Hepatocyte (in vitro differentiated cells): ENCODE measurements around the gene KAT2A. TPM values are rescaled to one million over a fixed set of nuclear protein-coding genes. Genes with fewer than 3 reads are reported as not detected.
A peak's percentile ranks its signal among the peaks of the same experiment; 100 is the strongest.

Source experiments
- DNase-seq: peaks from one replicate; pipeline ENCODE4 v3.0.0-alpha.2; 2016; ENCODE audit warnings: low spot score
- H2AFZ ChIP-seq: fragments of 200-600 bp; sonication (generic); 2 replicates; pipeline ENCODE4 v1.6.0; 2016; ENCODE audit warnings: antibody characterized with exemption, mild to moderate bottlenecking
- H3K27ac ChIP-seq: fragments of 200-600 bp; sonication (generic); 2 replicates; pipeline ENCODE4 v1.5.1; 2016; ENCODE audit warnings: mild to moderate bottlenecking
- H3K27me3 ChIP-seq: fragments of 200-600 bp; sonication (generic); 2 replicates; pipeline ENCODE4 v1.6.1; 2016
- H3K36me3 ChIP-seq: fragments of 200-600 bp; sonication (generic); replicated peaks from 2 replicates; pipeline ENCODE4 v1.5.1; 2016; ENCODE audit warnings: low read depth; ENCODE audit not compliant: insufficient read depth
- H3K4me1 ChIP-seq: fragments of 200-600 bp; sonication (generic); 2 replicates; pipeline ENCODE4 v1.5.1; 2016; ENCODE audit warnings: mild to moderate bottlenecking, moderate library complexity; ENCODE audit not compliant: insufficient read depth
- H3K4me2 ChIP-seq: fragments of 200-600 bp; sonication (generic); 2 replicates; pipeline ENCODE4 v1.6.0; 2016
- H3K4me3 ChIP-seq: fragments of 200-600 bp; sonication (generic); 2 replicates; pipeline ENCODE4 v1.5.1; 2016; ENCODE audit warnings: mild to moderate bottlenecking
- H3K79me2 ChIP-seq: fragments of 200-600 bp; sonication (generic); 2 replicates; pipeline ENCODE4 v1.6.0; 2017; ENCODE audit warnings: mild to moderate bottlenecking
- H3K9me2 ChIP-seq: fragments of 200-600 bp; sonication (generic); replicated peaks from 2 replicates; pipeline ENCODE4 v1.6.0; 2017; ENCODE audit warnings: mild to moderate bottlenecking; ENCODE audit not compliant: insufficient read depth
- H3K9me3 ChIP-seq: fragments of 200-600 bp; sonication (generic); 2 replicates; pipeline ENCODE4 v1.5.1; 2016; ENCODE audit warnings: low read depth, mild to moderate bottlenecking
- H4K20me1 ChIP-seq: fragments of 200-600 bp; sonication (generic); 2 replicates; pipeline ENCODE4 v1.6.0; 2016; ENCODE audit warnings: mild to moderate bottlenecking; ENCODE audit not compliant: insufficient read depth, poor library complexity, severe bottlenecking
- EZH2 ChIP-seq: fragments of 200-600 bp; sonication (generic); IDR thresholded peaks from 2 replicates; pipeline ENCODE4 v1.6.1; 2016; ENCODE audit warnings: antibody characterized with exemption, mild to moderate bottlenecking, borderline replicate concordance
- EZH2phosphoT487 ChIP-seq: fragments of 200-600 bp; sonication (generic); IDR thresholded peaks from one replicate; pipeline ENCODE4 v1.6.1; 2018; ENCODE audit warnings: antibody characterized with exemption, mild to moderate bottlenecking, low read depth, moderate library complexity; ENCODE audit not compliant: unreplicated experiment, severe bottlenecking
- WGBS: methylation state at CpG from one replicate; pipeline ENCODE4 v1.1.6; 2016; ENCODE audit warnings: low lambda C conversion rate; ENCODE audit errors: missing lambda C conversion rate; 5-methylcytosine and 5-hydroxymethylcytosine counted together
- polyA plus RNA-seq: library from polyadenylated mRNA; unstranded; fragments of >200 nt; fragmentation: Nextera tagmentation; extraction: Ambion mirVana; gene quantifications from 2 replicates; pipeline ENCODE4 v1.2.1, GENCODE V29; 2016
- total RNA-seq: library from RNA; depleted of rRNA; stranded (reverse); fragments of >200 nt; gene quantifications from 2 replicates; pipeline ENCODE4 v1.2.3, GENCODE V29; 2014
- TF ChIP-seq, protein P1 (sequence below): fragments of 200-600 bp; sonication (generic); IDR thresholded peaks from 2 replicates; pipeline ENCODE4 v1.5.1; 2016; ENCODE audit warnings: antibody characterized with exemption, mild to moderate bottlenecking; ENCODE audit not compliant: poor library complexity

KAT2A gene
- total and polyA plus RNA-seq, 2 experiments from 2014 or later: 21.7 to 46.7 TPM

DNA sequence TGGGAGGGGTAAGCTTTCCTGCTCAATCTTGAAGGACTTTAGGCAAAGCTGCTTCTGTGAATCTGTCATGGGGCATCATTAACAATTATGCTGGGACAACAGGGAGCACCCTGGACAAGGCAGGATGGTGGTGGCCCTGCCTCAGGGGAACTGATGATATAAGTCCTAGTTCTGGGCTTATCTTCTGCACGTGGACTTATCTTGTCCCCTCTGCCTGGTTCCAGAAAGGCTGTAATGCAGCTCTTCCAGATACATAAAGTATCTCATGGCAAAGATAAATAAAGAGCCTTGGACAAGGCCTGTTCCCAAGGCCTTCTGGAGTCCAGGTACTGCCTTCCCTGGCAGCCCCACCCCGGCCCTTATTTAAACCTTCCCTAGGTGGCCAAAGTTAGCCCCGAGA is 16.9 kb downstream of the KAT2A start:
- H3K9me3 ChIP-seq: no peaks in the 10 kb centered on the region
- H3K9me2 ChIP-seq: no peaks in the 10 kb centered on the region
- H3K36me3 ChIP-seq: no peaks in the 10 kb centered on the region
- H3K4me3 ChIP-seq: no peak overlapping the region
- H3K79me2 ChIP-seq: no peaks in the 10 kb centered on the region
- no peak overlapping the region for H3K27ac ChIP-seq
- H2AFZ ChIP-seq: no peak overlapping the region
- no peaks in the 10 kb centered on the region for H3K4me1 ChIP-seq
- H4K20me1 ChIP-seq: no peaks in the 10 kb centered on the region
- H3K27me3 ChIP-seq: no peaks in the 10 kb centered on the region
- WGBS: 64% methylated on average over 3 of the region's 3 CpGs
- H3K4me2 ChIP-seq: no peak overlapping the region
- TF ChIP-seq EZH2: no peak
- TF ChIP-seq EZH2phosphoT487: no peak
- TF ChIP-seq, protein P1, sequence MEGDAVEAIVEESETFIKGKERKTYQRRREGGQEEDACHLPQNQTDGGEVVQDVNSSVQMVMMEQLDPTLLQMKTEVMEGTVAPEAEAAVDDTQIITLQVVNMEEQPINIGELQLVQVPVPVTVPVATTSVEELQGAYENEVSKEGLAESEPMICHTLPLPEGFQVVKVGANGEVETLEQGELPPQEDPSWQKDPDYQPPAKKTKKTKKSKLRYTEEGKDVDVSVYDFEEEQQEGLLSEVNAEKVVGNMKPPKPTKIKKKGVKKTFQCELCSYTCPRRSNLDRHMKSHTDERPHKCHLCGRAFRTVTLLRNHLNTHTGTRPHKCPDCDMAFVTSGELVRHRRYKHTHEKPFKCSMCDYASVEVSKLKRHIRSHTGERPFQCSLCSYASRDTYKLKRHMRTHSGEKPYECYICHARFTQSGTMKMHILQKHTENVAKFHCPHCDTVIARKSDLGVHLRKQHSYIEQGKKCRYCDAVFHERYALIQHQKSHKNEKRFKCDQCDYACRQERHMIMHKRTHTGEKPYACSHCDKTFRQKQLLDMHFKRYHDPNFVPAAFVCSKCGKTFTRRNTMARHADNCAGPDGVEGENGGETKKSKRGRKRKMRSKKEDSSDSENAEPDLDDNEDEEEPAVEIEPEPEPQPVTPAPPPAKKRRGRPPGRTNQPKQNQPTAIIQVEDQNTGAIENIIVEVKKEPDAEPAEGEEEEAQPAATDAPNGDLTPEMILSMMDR: no peak
- DNase-seq: no peak

- H3K4me3 ChIP-seq: no peak overlapping the region
- H3K27me3 ChIP-seq: no peaks in the 10 kb centered on the region
- no peak overlapping the region for H2AFZ ChIP-seq
- H3K79me2 ChIP-seq: no peaks in the 10 kb centered on the region
- TF ChIP-seq EZH2 (no peak), EZH2phosphoT487 (no peak)
- TF ChIP-seq, protein P1: no peak
- DNase-seq: no peak
- H3K4me1 ChIP-seq: peaks cover 2% of the 10 kb centered on the region
- no peak overlapping the region for H3K4me2 ChIP-seq
- H3K9me2 ChIP-seq: no peaks in the 10 kb centered on the region
- WGBS: 82% methylated on average over 11 of the region's 11 CpGs
- H3K9me3 ChIP-seq: no peaks in the 10 kb centered on the region
- H3K36me3 ChIP-seq: no peaks in the 10 kb centered on the region
- no peak overlapping the region for H3K27ac ChIP-seq
- H4K20me1 ChIP-seq: no peaks in the 10 kb centered on the region
Observed at GRCh38 chr17:42103221-42103954, 17.8 kb downstream of the KAT2A start.

GRCh38 chr17:42101513-42102292 is 19.5 kb downstream of the KAT2A start:
- H2AFZ ChIP-seq: no peak overlapping the region
- H3K27ac ChIP-seq: no peak overlapping the region
- WGBS: 39% methylated on average over 14 of the region's 14 CpGs
- H3K4me3 ChIP-seq: no peak overlapping the region
- no peak overlapping the region for H3K4me2 ChIP-seq
- H4K20me1 ChIP-seq: no peaks in the 10 kb centered on the region
- no peaks in the 10 kb centered on the region for H3K9me2 ChIP-seq
- TF ChIP-seq EZH2: no peak
- TF ChIP-seq, protein P1: peak; percentile 67
- TF ChIP-seq EZH2phosphoT487: no peak
- peak; percentile 72 for DNase-seq
- peaks cover 14% of the 10 kb centered on the region for H3K27me3 ChIP-seq
- no peaks in the 10 kb centered on the region for H3K36me3 ChIP-seq
- H3K4me1 ChIP-seq: peaks cover 7% of the 10 kb centered on the region
- H3K79me2 ChIP-seq: no peaks in the 10 kb centered on the region
- no peaks in the 10 kb centered on the region for H3K9me3 ChIP-seq
